Measurements from ENCODE around the gene ZNF783.
"Not testable (repeated sequence)": the region's sequence is repeated elsewhere in the genome, so short reads cannot be mapped to it uniquely, and the experiment has no call there.

The ZNF783 gene

DNA sequence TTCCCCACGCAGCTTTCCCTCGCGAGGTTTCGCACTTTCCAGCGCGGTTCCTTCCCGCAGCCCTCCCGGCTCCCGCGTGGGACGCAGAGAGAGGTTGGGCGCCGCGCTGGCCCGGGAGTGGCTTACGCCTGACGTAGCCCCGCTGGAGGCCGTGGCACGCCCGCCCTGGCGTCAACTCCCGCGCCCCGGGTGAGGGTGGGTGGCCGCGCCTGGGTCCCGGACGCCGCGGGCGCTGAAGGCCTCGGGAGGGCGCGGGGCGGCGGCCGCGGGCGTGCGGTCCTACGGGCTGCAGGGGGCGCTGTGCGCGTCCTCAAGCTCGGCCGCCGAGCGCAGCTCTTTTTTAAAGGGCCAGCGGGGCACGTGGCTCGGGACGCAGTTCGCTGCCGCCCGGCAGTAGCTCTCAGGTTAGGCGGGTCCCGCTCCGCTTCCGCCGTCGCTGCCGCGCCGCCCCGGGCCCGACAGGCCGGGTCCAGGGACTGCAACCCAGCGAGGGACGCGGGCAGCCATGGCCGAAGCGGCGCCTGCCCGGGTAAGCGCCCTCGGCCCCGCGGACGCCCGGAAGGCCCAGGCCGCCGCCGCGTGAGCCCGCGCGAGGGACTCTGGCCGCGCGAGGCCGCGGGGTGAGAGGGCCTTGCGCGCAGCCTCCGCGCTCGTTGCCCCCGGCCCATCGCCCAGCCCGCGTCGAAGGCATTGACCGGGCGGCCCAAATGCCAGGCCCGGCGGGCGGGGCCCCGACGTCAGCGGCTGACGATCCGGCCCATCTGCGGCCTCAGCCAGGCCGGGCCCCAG, at the start of gene ZNF783:
Gene ZNF783 (plus strand): TSS at position 368 of the 789 bp plus-strand sequence. CDS start 138 bp downstream, at position 506.
- DNase-seq = peak; percentile 66 to 74

DNA sequence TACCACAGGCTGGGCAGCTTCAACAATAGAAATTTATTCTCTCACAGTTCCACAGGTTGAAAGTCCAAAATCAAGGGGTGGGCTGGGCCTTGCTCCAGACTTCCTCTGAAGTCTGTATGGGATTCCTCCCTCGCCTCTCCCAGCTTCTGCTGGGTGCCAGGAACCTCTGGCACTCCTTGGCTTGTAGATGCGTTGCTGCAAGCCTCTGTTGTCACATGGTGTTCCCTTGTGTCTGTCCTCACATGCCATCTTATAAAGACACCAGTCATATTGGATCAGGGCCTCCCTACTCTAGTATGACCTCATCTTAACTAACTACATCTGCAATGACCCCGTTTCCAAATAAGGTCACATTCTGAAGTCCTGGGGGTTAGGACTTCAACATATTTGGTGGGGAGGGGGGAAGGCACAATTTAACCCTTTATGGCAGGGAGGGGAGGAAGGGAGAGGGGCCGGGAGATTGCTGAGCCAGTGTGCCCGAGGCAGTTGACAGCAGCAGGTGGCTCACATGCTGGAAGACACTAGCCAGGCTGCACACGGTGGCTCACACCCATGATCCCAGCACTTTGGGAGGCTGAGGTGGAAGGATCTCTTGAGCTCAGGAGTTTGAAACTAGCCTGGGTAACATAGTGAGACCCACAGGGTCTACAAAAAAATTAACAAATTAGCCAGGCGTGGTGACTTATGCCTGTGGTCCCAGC, 47.8 kb upstream of the ZNF783 start:
- DNase-seq = no peak

DNA sequence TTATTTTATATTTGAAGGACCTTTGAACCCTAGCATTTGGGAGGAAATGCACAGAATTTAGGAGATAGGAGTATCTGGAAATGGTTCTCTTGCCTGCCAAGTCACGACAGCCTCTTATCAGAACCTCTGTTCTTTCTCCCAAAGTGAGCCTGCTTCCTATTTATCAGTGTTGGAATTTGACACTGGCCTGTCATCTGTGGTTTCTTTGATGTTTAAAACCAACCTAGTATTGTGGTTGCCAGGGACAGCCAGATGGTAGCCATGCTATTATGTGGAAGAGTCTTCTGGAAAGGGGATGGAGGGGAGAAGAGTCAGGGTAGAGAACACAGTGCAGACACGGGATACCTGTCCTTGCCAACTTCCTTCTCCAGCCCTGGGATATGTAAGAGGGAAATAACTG, 45.6 kb upstream of the ZNF783 start:
- no peak for DNase-seq

DNA sequence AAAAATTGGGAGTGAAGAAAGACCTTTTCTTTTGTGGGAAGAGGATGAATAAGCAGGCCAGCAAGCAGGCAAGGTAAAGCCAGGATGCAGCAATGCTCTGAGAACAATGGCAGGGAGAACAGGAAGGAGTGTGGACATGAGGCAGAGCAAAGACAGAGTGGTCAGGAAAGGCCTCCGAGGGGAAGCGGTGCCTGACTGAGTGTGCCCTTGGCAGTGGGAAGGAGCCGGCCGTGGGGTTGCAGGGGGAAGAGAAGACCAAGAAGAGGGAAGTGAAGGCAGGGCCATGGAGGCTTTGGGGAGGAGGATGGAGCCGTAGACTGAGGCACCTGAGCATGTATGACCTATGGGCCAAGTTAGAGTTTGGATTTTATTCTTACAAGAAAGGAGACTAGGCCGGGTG, 44.4 kb upstream of the ZNF783 start:
- no peak for DNase-seq

DNA sequence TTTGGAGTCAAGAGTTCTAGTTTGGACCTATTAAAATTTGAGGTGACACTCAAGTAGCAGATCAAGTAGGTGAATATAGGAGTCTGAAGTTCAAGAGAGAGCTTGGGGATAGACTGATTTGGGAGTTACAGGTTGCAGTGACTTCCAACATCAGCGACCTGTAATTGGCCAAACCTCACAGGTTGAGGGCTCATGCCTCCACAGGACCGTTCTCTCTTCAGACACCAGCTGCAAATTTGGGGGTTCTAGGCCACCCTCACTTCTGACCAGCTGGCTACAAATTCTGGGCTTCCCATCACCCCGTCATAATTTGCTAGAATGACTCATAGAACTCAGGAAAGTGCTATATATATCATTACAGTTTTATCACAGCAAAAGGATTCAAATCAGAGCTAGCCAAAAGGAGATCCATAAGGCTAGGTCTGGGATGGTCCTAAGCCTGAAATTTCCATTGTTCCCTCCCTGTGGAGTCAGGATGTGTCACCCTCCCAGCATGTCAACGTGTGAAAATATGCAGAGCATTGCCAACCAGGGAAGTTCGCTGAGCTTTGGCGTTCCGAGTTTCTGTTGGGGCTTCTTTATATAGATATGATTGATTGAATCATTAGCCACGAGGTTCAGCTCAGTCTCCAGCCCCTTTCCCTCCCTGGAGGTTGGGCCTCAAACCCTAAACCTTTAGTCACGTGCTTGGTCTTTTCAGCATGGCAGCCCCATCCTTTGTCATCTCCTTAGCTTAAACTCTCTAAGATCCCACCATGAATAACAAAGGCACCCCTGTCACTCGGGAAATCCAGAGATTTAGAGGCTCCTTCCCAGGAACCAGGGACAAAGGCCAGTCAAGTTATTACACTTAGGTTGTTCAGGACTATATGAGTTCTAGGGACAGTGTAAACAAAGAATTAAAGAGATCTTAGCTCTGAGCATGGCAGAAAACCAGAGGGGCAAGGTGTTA, 43.3 kb upstream of the ZNF783 start:
- no peak for DNase-seq

DNA sequence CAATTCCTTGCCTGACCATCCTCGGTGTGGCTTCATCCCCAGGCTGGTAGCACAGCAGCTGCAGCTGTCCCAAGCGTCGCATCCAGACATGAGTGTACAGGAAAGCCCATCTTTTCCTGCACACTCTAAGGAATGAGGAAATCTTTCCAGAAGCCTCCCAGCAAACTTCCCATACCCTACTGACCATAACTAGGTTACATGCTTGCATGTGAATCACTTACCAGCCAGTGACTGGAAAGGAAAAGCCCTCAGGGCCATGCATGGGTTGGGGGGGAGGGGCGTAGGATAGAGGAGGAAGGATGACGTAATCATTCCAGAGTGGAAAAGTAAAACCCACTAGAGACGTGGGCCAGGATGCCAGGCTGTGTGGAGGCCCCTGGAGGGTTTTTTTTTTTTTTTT, 41.5 kb upstream of the ZNF783 start:
- DNase-seq = no peak

DNA sequence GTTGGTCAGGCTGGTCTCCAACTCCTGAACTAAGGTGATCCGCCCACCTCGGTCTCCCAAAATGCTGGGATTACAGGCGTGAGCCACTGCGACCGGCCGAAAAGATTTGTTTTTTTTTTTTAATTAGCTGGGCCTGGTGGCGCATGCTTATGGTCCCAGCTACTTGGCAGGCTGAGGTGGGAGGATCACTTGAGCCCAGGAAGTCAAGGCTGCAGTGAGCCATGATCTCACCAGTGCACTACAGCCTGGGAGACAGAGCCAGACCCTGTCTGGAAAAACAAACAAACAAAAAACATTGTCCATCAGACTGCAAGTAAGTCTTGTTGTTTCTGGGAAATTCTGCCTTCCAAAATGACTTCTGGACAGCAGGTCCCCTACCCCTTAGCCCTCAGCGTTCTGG, 38.8 kb upstream of the ZNF783 start:
- DNase-seq = no peak

DNA sequence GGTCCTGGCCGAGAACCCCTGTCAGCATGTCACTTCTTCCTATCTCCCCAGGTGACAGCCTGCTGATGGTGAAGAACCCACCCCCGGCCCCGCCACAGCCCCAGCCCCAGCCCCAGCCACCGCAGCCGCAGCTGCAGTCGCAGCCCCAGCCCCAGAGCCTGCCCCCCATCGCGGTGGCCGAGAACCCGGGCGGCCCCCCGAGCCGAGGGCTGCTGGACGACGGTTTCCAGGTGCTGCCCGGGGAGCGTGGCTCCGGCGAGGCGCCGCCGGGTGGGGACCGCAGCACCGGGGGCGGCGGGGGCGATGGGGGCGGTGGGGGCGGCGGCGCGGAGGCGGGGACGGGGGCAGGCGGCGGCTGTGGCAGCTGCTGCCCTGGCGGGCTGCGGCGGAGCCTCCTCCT, 38.2 kb upstream of the ZNF783 start:
- no peak for DNase-seq

DNA sequence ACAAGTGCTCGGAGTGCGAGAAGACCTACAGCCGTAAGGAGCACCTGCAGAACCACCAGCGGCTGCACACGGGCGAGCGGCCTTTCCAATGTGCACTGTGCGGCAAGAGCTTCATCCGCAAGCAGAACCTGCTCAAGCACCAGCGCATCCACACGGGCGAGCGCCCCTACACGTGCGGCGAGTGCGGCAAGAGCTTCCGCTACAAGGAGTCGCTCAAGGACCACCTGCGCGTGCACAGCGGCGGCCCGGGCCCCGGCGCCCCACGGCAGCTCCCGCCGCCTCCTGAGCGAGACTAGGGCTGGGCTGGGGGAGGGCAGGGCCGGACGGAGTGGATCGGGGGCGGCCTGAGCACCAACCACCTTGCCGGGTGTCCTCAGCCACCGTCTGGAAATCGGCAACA, 37.6 kb upstream of the ZNF783 start:
- DNase-seq = no peak

DNA sequence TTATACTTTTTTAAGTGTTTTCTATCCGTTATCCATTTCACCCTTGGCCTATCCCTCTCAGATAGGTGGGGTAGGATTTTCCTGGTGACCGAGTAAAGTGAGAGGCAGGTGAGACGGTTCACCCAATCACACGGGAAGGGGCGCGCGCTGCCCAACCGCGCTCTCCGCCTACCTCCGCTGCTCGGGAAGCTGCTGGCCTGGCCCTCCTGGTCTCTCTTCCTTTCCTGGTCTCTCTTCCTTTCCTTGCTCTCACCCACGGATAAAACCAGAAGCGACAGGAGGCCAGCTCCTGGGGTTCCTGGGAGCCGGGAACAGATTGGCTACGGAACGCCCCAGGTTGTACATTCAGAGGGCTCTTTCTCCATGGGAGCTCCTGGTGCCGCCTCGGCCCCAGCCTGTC, 36.9 kb upstream of the ZNF783 start:
- no peak for DNase-seq

DNA sequence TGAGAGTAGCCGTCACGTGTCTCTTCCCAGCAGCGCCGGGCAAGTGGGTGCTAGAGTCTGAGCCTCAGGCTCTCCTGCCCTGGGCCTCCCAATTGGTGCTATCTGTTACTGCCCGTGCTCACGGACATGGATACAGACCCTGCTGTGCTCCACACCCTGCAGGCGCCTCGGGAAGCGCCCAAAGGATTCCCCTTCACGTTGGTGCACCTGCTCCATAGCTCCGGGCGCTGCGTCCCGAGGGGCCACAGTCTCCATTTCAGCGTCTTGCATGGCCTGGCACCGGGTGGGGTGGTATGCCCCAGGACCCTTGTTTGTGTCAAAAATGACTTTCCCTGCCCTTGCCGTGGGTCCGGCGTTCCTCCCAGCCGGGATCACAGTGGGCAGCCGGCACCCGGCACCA, 36.3 kb upstream of the ZNF783 start:
- DNase-seq = no peak

DNA sequence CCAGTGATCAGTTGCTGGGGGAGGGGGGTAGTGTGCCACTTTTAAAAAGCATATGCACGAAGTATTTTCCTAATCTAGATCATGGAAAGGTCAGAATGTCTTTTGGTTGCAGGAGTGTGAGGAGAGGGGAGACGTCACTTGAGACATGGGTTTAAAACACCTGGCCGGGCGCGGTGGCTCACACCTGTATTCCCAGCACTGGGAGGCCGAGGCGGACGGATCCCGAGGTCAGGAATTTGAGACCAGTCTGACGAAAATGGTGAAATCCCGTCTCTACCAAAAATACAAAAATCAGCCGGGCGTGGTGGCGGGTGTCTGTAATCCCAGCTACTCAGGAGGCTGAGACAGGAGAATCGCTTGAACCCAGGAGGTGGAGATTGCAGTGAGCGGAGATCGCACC, 35.6 kb upstream of the ZNF783 start:
- DNase-seq = not testable (repeated sequence)

DNA sequence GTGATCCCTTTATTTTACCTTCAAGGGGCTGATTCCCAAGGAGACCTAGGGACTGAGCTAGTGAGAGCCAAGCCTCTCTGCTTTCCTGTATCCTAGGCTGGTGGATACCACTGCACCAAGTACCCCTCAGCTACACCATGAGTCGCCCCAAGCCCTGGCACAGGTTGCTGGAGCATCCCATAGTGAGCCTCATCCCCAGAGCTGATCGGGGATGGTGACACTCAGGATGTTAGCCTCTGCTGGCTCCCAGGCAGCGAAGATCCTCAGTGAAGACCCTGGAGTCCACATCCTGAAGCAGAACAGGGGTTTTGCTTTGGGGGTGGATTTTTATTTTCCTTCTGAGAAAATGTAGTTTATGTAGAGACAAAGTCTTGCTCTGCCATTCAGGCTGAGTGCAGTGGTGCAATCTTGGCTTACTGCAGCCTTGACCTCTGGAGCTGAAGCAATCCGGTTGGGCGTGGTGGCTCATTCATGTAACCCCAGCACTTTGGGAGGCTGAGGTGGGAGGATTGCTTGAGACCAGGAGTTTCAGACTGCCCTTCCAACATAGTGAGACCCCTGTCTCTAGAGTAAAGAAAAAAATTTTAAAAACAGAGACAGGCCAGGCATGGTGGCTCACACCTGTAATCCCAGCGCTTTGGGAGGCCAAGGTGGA, 35.0 kb upstream of the ZNF783 start:
- no peak for DNase-seq

DNA sequence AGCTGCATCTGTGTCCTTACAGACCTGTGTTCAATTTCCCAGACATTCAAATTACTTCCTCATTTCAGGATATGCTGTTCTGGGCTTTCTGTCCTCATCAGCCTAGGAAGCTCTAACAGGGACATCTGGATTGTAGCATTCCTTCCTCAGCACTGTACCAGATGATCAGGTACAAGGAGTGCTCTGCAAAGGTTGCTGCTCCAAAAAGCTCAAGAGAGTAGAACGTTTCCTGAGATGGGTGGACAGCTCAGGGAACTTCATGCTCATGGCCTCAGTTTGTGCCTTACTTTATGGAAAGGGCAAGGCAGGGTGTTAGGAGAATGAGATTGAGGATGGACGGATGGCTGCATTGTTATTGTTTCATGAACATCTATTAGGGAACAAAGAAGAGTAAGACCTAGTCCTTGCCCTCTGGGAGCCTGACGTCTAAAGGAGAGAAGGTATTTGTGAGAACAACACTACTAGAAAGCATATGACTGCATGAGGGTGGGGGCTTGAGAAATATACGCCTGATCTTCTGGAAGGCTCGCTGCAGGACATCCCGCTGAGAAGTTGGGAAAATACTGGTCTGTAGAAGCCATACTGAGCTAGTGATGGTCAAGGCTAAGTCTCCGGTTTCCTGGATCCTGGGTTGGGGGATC, 33.0 kb upstream of the ZNF783 start:
- DNase-seq = no peak

DNA sequence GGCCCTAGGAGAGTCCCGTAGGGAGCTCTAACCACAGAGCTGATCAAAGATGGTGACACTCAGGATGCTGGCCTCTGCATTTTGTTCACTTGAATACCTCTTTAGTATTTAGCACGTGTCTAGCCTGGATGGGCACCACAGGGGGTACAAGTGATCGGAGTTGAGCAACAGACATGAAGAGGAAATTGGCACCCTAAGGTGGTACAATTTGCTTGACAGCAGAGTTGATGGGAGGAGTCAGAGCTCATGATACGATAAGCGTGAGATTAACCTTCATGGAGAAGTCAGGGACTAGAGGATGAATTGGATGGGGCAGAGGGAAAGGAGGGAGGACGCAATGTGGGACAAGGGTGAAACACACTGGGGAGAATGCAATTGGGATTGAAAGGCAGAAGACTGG, 32.5 kb upstream of the ZNF783 start:
- DNase-seq = no peak

DNA sequence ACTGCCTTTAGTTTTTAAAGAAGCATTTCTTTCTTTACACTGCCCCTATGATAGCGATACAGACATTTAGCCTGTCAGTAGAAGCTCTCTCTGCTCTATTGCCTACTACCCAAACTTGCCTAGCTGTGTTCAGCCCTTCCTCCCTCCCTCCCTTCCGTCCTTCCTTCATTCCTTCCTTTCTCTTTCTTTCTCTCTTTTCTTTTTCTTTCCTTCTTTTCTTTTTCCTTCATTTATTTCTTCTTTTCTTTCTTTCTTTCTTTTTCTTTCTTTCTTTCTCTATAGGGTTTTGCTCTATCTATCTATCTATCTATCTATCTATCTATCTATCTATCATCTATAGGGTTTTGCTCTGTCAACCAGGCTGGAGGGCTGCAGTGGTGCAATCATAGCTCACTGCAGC, 29.6 kb upstream of the ZNF783 start:
- no peak for DNase-seq

DNA sequence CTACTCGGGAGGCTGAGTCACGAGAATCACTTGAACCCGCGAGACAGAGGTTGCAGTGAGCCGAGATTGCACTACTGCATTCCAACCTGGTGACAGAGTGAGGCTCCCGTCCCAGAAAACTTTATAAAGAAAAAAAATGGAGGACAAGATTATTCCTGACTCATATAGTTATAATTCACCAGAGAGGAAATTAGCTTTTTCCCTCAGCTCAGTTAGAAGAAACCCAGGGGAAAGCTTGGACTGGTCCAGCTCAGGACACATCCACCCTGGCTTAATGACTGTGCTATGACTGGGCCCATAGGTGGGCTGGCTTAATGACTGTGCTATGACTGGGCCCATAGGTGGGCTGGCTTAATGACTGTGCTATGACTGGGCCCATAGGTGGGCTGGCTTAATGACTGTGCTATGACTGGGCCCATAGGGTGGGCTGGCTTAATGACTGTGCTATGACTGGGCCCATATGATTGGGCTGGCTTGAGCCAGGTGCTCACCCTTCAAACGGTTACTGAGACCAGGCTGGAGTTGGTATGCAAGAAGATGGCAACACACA, 28.3 kb upstream of the ZNF783 start:
- DNase-seq = not testable (repeated sequence)

DNA sequence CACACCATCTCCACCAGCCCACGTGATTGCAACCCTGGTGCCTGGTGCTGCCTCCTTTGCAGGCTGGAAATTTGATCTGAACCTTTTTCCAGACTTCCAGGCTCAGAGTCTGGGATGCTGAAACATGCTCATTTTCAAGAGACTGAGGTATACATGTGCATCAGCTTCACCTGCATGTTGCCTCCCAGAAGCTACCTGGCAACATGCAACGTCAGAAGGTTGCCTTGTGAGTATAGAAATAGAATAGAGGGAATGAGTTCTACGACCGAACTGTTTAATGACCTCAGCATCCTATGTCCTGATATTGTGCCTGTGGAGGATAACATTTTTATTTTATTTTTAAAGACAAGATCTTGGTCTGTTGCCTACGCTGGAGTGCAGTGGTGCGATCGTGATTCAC, 24.5 kb upstream of the ZNF783 start:
- no peak for DNase-seq

DNA sequence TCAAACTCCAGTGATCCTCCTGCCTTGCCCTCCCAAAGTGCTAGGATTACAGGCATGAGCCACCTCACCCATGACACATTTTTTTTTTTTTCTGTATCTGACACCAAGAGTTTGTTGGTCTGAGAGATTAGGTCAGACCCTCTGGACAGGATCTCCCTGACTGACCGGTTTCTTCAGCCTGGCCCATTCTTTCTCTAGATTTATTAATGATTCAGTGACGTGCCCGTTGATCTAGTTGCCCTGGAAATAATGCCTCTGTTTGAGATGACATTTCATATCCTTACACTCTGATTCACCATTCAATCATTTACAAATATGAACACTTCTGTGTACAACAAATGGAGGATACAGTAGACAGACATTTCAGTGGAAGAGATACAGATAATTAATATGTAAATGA, 23.9 kb upstream of the ZNF783 start:
- no peak for DNase-seq

DNA sequence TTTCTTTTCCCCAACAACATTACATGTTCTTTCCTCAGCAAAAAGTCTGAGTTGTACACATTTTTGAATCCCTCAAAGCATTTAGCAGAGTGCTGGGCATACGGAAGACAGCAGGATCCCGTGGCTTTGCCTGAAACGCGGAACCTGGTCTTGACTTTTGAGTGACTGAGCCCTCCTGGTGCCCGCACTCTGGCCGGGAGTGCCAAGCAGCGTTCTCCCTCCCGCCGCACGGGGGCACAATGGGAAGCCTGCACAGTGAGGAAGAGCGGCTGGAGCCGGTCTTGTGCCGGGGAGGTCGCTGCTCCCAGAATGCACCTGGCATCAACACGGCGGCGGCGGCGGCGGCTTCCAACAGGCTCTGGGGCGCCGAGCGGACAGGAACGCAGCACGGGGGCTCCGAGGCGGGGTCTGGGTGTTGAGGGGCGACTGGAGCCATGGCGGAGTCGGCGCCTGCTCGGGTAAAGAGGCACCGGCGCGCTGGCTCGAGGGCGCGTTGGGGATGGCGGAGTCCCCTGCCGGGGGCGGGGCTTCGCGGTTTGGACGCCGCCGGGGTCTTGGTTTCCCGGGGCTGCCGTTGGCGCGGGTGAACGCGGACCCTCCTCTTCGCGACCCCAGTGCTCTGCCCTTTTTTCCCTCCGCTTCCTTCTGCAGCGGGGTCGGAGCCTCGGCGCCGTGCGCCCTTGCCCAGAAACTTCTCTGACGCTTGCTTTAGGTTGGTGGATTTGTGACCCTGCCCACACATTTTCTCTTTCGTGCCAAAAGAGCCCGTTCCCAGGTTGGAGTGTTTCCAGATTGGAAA, 22.5 kb upstream of the ZNF783 start, which contains the start of gene ZNF212:
Gene ZNF212 (plus strand): TSS at position 307 of the 799 bp plus-strand sequence. CDS start 128 bp downstream, at position 435.
- DNase-seq = peak; percentile 75 to 85

DNA sequence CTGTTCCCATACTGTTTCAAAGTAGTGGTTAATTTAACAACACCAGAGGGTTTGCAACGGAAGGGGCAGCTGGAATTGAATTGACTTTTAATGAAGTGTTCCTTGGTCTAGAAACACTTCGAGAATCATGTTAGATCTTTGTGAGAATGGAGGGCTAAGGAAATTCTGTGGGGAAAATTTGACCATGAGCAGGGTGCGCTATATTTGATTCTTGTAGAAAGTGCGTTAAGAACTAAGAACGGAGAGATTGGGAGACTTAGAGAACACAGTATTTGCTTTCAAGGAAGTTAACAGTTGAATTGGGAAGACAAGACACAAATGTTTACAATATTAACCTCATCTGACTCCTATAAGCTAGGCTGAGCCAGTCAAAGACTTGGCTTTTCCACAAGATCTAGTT, 21.4 kb upstream of the ZNF783 start:
- DNase-seq = no peak

All from SW 1271 (cell line).